GM18951 (cell line): Measurements from ENCODE around the gene FABP1.

Source experiments
- POLR2A ChIP-seq: IDR thresholded peaks from 4 replicates; pipeline ENCODE4 v1.6.1; 2011; ENCODE audit warnings: mild to moderate bottlenecking; ENCODE audit not compliant: insufficient read length, insufficient read depth; ENCODE audit errors: extremely low read depth
- in situ Hi-C: fragments of 300-500 bp; cut with MboI; formaldehyde crosslinking; loops from one replicate; pipeline ENCODE4 v1.12.0; 2022; ENCODE audit warnings: low sequenced_read_pairs, mixed read lengths, inconsistent platforms; ENCODE audit not compliant: unreplicated experiment

Gene FABP1

DNA sequence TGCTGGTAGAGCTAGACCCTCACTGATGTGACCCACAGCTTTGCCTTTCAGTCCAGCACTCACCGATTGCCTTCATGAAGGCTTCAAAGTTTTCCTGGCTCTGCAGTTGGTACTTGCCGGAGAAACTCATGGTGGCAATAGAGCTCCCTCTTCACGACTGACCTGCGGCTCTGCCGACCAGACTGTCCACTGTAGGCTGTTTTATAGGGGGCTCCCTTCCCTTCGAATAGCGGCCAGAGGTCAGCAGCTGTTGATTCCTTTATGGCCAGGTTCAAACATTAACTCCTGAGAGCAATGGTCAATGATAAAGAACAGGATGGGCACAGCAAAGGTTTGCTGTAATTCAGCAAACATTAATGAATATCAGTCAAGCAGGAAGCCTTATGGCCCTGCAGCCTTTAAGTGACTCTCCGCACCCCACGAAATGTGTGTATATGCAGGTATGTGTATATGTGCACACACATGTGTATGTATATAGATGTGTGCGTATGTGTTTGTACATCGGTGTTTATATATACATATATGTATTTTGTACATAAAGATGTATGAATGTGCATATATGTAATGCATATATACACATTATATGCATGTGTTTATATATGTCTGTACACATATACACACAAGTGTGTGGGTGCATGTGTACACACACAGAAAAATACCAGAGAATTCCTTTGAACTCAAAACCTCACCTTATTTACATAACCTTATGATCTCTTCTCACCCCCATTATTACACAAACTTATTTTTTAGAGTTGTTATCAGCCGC is at the start of gene FABP1:
Gene FABP1, minus strand, starts transcription at position 175 of the 766 bp plus-strand sequence. Its CDS starts 45 bp downstream, at position 130.
- no peak for TF ChIP-seq POLR2A
- in situ Hi-C loops = no loop called here

DNA sequence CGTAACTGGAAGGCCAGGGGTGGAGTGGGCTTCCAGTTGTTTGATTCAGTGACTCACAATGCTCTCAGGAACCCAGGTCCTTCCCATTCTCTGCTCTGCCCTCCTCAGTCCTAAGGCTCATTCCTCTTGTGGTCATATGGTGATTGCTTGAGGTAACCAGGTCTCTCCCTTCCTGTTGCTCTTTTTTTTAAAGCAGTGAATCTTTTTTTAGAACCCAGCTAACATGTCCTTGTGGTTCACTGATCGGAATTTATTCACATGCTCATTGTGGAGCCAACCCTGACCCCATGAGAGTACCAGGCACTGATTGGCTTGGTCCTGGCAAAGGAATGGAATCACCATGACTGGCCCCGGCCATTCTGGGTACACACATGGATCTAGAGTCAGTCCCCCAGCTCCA is 49.7 kb upstream of the FABP1 start:
- no peak for TF ChIP-seq POLR2A
- in situ Hi-C loops = loop anchor here (25.0 kb wide), 1 partner anchor 485 kb away; no protein-coding TSS in a partner anchor

DNA sequence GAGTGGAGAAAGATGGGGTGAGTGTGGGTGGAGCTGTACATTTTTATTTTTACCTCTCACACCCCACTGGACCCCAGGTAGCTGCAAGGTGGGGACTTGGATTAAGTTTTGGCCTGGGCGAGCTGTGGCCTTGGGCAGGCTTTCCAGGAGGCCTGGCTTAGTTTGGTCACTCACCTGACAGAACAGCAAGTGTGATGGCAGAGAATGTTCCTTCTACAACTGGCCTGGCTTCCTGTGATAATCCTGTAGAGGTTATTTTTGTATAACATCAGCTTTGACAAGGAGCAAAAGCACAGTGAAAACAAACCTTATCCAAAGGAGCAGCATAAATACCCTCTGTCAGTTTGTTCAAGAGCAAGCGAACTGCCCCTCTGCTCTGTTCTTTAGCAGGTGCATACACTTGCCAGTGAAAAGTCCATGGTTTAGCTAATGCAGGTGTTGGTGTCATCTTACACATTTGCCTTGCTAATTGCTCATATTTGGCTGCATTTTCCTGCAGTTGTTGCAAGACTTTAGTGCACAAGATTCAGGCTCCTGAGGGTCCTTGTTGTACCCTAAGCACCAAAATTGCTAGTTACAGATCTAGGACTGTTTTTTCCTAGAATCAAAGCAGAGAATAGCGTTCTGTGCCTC is 48.6 kb upstream of the FABP1 start:
- in situ Hi-C loops = loop anchor here (25.0 kb wide), 1 partner anchor 486 kb away; no protein-coding TSS in a partner anchor

DNA sequence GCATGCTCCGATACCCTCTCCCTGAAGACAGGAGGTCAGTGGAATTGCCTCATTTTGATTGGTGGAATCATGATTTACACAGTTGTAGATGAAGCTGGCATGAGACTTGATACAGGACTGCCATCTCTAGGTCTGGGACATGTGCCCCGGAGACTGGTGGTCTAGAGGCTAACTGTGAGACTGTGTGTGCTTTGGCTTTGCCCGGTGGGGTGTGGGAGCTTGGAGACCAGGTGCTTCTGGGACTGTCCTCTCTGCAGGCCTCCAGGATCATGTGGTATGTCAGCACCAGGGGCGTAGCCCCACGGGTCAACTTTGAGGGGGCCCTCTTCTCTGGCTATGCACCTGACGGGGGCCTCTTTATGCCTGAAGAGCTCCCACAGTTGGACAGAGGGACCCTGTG is 45.0 kb upstream of the FABP1 start:
- in situ Hi-C loops = no loop called here
- TF ChIP-seq POLR2A = no peak

More for the DNA sequence above, 48.6 kb upstream of the FABP1 start:
- TF ChIP-seq POLR2A = no peak

DNA sequence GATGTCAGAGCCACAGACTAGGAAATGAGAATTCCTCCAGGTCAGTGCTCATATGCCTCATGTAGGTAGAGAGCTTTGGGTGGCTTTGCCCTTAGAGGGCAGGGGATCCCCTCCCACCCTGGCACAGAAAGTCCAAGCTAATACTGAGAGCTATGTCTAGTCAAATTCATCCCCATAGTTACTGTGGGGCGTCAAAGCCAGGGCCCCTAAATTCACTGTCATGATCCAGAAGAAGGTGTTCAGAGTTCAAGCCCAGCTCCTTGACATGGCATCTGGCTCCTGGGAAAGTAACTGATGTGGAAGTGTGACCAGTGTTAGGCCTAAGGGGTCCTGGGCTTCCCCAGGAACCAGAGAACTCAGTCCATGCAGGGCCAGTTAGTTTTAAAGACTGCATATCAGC is 44.1 kb upstream of the FABP1 start:
- in situ Hi-C loops = no loop called here
- TF ChIP-seq POLR2A = no peak

DNA sequence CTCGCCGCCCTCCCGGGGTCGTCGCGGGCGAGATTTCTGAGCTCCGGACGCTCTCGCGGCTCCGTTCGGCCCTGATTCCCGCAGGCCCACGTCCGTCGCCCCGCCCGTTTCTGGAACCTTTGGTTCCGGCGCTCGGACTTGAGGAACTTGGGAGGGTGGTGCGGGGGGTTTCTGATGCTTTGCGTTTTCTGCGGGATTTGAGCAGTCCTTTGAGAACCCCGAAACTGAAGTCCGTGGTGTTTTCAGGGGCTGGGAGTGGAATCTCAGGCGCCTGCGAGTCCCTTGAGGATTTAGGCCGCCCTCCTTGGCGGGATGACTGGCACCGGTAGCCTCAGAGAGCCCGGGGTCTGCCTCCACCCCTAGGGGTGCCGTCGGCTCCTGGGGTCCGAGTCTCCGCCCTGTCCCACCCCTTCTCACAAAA is 42.6 kb upstream of the FABP1 start:
- TF ChIP-seq POLR2A = no peak
- in situ Hi-C loops = no loop called here

DNA sequence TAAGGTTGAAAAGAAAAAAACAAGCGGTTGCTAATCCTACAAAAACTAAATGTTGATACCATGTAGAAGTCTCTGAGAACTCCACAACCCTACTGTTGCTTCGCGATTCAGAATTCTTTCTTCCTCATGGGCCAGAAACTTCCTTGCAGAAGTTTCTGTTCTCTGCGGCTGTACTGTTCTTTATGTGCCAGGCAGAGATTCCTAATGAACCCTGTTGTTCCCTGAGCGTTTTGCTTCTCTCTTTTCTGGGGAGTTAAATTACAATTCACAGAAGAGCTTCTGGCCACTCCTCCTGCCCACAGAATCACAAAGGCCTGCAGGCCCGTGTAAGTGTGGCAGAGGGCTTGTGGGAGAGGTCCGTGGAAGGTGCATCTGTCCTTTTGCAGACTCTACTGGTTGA is 40.5 kb upstream of the FABP1 start:
- no peak for TF ChIP-seq POLR2A
- in situ Hi-C loops = no loop called here

DNA sequence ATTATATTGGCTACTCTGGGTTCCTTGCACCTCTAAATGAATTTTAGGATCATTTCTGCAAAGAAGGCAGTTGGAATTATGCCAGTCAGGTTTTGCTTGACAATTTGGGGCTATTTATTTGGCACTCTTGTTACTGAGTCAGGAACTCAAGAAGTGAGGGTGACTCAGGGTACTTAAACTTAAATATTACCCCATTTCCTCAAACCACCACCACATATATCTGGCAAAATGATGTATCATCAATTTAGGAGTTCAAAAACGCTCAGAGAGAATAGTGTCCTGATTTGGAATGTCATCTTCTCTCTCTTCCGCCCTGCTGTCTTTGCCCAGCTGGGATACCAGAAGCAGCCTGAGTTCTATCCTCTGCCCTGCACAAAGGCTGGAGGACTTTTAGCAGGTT is 39.9 kb upstream of the FABP1 start:
- no peak for TF ChIP-seq POLR2A
- in situ Hi-C loops = no loop called here

DNA sequence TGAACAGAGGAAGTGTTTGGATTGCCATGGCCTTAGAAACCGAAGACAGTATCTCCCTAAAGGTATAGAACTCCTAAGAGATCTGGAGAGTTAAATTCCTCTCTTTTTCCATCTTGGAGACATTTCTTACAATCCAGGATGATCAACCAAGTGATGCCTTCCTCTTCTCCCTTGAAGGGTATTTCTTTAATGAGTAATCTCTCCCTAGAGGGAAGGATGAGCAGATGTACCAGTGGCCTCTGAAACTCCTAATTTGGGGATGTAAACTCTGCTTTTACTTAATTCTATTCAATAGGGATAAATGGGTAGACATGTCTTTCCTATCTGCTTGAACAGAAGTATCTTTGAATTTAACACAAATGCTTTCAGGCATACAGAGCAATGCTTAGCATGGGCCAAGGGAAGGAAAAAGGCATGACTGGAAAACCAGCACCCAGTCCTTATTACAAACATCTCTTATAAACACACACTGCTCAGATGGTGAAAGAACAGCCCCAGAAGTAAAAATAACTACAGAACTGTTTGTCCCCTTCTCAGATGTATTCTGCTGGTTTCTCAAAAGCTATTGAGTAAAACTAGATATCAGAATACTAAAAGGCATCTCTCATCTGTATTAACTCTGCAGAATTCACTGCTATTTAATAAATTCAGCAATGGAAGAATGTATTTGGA is 37.6 kb upstream of the FABP1 start:
- TF ChIP-seq POLR2A = no peak
- in situ Hi-C loops = no loop called here

DNA sequence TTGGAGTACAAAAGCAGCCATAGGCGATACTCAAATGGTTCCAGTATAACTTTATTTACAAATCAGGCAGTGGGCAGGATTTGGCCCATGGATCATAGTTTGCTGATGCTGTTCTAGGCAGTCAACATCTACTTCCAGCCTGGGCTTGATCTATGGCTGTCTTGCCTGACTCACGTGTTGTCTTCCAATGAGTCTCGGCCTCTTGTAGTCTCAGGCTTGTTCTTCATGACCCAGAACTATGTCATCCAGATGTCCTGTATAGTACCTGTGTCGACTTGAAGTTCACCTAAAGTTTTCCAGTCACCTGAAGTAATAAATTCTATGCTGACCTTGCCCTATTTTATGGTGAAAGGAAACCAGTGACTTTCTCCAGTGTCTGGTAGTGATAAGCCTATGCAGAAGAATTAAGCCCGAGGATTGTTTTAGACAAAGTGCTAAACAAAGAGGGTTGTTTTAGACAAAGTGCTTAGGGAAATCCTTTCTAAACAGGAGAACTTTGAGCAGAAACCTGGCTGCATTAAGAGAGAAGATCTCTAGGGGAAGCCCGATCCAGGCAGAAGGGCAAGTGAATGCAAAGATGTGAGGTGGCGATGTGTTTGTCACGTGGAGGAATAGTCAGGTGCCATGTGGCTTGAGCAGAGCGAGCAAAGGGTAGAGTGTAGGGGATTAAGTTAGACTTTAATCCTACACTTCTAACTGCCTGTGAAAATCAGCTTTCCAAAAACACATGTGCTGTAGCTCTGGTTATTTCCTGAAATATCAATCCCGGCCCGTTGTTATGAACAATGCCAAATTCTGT is 33.8 kb upstream of the FABP1 start:
- in situ Hi-C loops = no loop called here
- TF ChIP-seq POLR2A = no peak

DNA sequence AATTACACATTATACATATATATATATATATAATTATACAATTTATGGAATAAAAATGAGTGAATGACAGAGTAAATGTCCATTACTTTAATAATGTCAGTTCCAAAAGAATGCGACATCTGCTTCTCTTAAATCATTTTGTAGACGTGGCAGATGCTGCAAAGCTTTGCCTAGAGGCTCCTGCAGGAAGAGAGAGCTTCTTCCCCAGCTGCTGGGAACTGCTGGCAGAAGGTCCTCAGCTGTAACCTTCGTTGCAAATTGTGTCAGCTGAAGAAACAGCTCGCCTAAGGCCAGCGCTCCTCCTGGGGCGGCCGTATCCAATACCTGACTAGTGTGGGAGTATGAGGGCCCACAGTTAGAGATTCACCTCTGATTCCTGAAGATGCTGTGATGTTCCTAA is 32.7 kb upstream of the FABP1 start:
- in situ Hi-C loops = no loop called here
- no peak for TF ChIP-seq POLR2A

DNA sequence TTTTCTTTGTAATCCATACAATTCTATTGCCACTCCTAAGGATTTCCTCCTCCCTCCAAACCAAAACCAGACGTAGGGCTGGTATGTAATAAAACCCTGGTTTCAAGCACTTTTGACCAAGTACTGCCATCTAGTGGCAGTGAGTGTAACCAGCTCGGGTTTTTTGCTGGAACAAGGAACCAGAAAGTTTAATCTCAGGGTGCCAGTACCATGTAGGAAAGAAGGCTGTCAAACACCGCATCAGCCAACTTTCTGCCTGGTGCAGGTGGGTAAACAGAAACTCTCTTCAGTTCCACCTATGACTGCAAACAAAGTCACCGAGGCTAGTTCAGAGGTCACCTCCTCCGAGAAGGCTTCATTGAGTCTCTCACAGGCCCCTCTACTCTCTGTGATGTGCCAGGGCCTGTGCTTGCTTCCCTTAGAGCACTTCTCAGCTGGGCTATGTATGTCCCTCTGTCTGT is 32.1 kb upstream of the FABP1 start:
- TF ChIP-seq POLR2A = no peak
- in situ Hi-C loops = loop anchor here (10.0 kb wide), 1 partner anchor 85 kb away; no protein-coding TSS in a partner anchor

DNA sequence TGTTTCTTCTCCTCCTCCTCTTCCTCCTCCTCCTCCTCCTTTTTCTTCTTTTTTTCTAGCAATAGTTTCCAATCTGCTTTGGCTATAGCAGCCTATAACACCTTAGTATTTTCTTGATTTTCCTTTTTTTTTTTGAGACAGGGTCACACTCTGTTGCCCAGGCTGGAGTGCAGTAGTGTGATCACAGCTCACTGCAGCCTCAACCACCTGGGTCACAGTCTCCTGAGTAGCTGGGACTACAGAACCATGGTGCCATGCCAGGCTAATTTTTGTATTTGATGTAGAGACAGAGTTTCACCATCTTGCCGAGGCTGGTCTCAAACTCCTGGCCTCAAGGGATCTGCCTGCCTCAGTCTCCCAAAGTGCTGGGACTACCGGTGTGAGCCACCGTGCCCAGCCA is 31.6 kb upstream of the FABP1 start:
- TF ChIP-seq POLR2A = no peak

DNA sequence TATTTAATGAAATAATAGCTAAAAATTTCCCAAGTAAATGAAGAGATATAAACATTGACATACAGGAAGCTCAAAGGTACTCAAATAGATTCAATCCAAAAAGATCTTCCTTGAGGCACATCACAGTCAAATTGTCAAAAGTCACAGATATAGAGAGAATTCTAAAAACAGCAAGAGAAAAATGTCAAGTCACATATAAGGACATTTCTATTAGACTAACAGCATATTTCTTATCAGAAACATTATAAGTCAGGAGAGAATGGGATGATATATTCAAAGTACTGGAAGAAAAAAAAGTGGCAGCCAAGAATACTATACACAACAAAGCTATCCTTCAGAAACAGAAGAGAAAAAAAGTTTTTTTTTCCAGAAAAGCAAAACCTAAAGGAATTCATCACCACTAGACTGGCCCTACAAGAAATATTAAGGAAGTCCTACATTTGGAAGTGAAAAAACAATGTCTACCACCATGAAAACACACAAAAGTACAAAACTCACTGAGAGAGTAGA is 21.1 kb upstream of the FABP1 start:
- in situ Hi-C loops = no loop called here
- no peak for TF ChIP-seq POLR2A

More for the DNA sequence above, 31.6 kb upstream of the FABP1 start:
- in situ Hi-C loops = loop anchor here (10.0 kb wide), 1 partner anchor 85 kb away; no protein-coding TSS in a partner anchor
